Suprapubic skin (tissue), 4 donors: Measurements from ENCODE around the gene CFAP126. TPM values are rescaled to one million over a fixed set of nuclear protein-coding genes. Genes with fewer than 3 reads are reported as not detected.
"Not testable (repeated sequence)": the region's sequence is repeated elsewhere in the genome, so short reads cannot be mapped to it uniquely, and the experiment has no call there.

ENCODE experiments used
- DNase-seq, 2 donors: peaks; one replicate each; pipeline ENCODE4 v3.0.0-alpha.2; 2019; ENCODE audit warnings: low spot score in 2 of 2
- H3K27ac ChIP-seq: fragments of 200-600 bp; sonication (generic); one replicate; pipeline ENCODE4 v1.5.1; 2019
- H3K27me3 ChIP-seq: fragments of 200-600 bp; sonication (generic); one replicate; pipeline ENCODE4 v1.5.1; 2019
- H3K36me3 ChIP-seq: fragments of 200-600 bp; sonication (generic); one replicate; pipeline ENCODE4 v1.5.1; 2019
- H3K4me1 ChIP-seq: fragments of 200-600 bp; sonication (generic); one replicate; pipeline ENCODE4 v1.5.1; 2019
- H3K4me3 ChIP-seq: fragments of 200-600 bp; sonication (generic); one replicate; pipeline ENCODE4 v1.5.1; 2019; ENCODE audit warnings: mild to moderate bottlenecking
- H3K9me3 ChIP-seq: fragments of 200-600 bp; sonication (generic); one replicate; pipeline ENCODE4 v1.5.1; 2019
- EP300 ChIP-seq: sonication (generic); formaldehyde crosslinking; IDR thresholded peaks from one replicate; pipeline ENCODE4 v1.6.1; 2017; ENCODE audit warnings: antibody characterized with exemption
- POLR2A ChIP-seq, 2 donors: fragments of 450-650 bp; IDR thresholded peaks; one replicate each; pipeline ENCODE4 v1.6.1; 2017; ENCODE audit warnings: antibody characterized with exemption in 2 of 2, mild to moderate bottlenecking in 2 of 2, moderate library complexity in 2 of 2
- POLR2AphosphoS5 ChIP-seq, 3 donors: sonication (generic); formaldehyde crosslinking; IDR thresholded peaks; one replicate each; pipeline ENCODE4 v1.6.1; 2017; ENCODE audit warnings: antibody characterized with exemption in 3 of 3
- WGBS: methylation state at CpG from one replicate; pipeline ENCODE4 v1.1.5; 2018; 5-methylcytosine and 5-hydroxymethylcytosine counted together
- total RNA-seq, 4 donors: library from RNA; depleted of rRNA; stranded (reverse); fragments of >200 nt; gene quantifications; one replicate each; pipeline ENCODE4 v1.1.0, GENCODE V29; 2016
- TF ChIP-seq, protein P1 (sequence below), 2 donors: fragments of 200-600 bp in 1 of 2; fragments of 450-650 bp in 1 of 2; sonication (generic) in 1 of 2; IDR thresholded peaks; one replicate each; pipeline ENCODE4 v1.5.1; 2016 to 2019; ENCODE audit warnings: antibody characterized with exemption in 2 of 2, mild to moderate bottlenecking in 1 of 2, moderate library complexity in 1 of 2

CFAP126 gene
- total RNA-seq, 4 donors from 2014 or later = not detected

DNA sequence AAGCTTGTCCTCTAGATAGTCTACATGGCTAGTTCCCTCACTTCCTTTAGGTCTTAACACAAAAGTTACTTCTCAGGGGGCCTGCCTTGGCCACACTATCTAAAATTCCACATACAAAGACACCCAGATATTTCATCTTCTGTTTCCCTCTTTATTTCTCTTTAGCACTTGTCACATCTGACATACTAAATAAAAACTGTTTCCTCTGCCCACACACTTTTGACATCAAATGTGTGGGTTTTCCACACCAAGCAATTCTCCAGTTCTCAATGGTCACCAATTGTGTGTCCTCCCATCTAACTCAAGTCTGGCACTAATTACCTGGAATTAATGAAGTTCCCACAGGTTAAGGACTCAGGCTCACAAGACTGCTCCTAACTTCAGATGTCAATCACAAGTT is 25.5 kb upstream of the CFAP126 start:
- H3K4me3 ChIP-seq = no peak overlapping the region
- H3K4me1 ChIP-seq = peaks cover 15% of the 10 kb centered on the region
- H3K9me3 ChIP-seq = no peaks in the 10 kb centered on the region
- H3K27ac ChIP-seq = no peak overlapping the region
- no peaks in the 10 kb centered on the region for H3K27me3 ChIP-seq
- DNase-seq = no peak
- TF ChIP-seq, protein P1, sequence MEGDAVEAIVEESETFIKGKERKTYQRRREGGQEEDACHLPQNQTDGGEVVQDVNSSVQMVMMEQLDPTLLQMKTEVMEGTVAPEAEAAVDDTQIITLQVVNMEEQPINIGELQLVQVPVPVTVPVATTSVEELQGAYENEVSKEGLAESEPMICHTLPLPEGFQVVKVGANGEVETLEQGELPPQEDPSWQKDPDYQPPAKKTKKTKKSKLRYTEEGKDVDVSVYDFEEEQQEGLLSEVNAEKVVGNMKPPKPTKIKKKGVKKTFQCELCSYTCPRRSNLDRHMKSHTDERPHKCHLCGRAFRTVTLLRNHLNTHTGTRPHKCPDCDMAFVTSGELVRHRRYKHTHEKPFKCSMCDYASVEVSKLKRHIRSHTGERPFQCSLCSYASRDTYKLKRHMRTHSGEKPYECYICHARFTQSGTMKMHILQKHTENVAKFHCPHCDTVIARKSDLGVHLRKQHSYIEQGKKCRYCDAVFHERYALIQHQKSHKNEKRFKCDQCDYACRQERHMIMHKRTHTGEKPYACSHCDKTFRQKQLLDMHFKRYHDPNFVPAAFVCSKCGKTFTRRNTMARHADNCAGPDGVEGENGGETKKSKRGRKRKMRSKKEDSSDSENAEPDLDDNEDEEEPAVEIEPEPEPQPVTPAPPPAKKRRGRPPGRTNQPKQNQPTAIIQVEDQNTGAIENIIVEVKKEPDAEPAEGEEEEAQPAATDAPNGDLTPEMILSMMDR (IDR thresholded peaks at IDR 0.05) = no peak
- TF ChIP-seq EP300 (no peak), POLR2A (IDR thresholded peaks at IDR 0.05) (no peak), POLR2AphosphoS5 (IDR thresholded peaks at IDR 0.05) (no peak)
- H3K36me3 ChIP-seq = no peaks in the 10 kb centered on the region

DNA sequence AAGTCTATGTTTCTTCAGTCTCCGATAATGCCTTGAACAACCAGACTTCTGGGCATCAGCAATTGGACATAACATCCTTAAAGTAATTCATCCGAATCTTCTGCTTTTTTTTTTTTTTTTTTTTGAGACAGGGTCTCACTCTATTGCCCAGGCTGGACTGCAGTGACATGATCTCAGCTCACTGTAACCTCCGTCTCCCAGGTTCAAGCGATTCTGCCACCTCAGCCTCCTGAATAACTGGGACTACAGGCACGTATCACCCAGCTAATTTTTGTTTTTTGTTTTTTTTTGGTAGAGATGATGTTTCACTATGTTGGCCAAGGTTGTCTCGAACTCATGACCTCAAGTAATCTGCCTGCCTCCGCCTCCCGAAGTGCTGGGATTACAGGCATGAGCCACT is 23.9 kb upstream of the CFAP126 start:
- Histone ChIP-seq H3K27ac (no peak overlapping the region), H3K27me3 (no peaks in the 10 kb centered on the region), H3K4me1 (peaks cover 15% of the 10 kb centered on the region), H3K9me3 (no peaks in the 10 kb centered on the region), H3K4me3 (no peak overlapping the region), H3K36me3 (no peaks in the 10 kb centered on the region)
- no peak for DNase-seq
- 91% methylated on average over 8 of the region's 8 CpGs for WGBS
- TF ChIP-seq POLR2A (IDR thresholded peaks at IDR 0.05) (no peak), EP300 (no peak), POLR2AphosphoS5 (IDR thresholded peaks at IDR 0.05) (no peak)
- TF ChIP-seq, protein P1 (IDR thresholded peaks at IDR 0.05) = no peak

DNA sequence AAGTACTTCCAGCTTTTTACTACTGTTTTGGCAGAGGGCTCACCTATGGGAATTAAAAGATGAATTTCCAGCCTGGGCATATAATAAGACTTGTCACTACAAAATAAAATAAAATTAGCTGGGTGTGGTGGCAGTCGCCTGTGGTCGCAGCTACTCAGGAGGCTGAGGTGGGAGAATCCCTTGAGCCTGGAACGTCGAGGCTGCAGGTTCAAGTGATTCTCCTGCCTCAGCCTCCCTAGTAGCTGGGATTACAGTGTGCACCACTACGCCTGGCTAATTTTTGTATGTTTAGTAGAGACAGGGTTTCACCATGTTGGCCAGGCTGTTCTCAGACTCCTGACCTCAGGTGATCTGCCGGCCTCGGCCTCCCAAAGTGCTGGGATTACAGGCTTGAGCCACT is 23.5 kb upstream of the CFAP126 start:
- H3K36me3 ChIP-seq, H3K9me3 ChIP-seq, H3K27me3 ChIP-seq, DNase-seq, H3K4me3 ChIP-seq, H3K27ac ChIP-seq: not testable (repeated sequence)
- H3K4me1 ChIP-seq = peaks cover 15% of the 10 kb centered on the region
- WGBS = 79% methylated on average over 7 of the region's 7 CpGs

DNA sequence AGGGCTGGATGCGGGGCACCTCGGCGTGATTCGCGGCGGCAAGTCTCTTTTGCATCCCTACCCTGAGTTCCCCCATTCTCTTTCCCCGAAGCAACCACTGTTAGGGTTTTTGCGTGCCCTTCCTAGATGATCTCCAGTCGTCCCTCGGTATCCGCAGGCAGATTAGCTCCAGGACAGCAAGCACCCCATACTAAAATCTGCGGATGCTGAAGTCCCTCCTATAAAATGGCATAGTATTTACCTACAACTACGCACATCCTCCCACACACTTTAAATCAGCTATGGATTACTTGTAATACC is 22.8 kb upstream of the CFAP126 start:
- 3% methylated on average over 13 of the region's 13 CpGs for WGBS
- Histone ChIP-seq H3K36me3 (no peaks in the 10 kb centered on the region), H3K27ac (peak overlapping the region; percentile 67), H3K4me1 (peaks cover 15% of the 10 kb centered on the region), H3K27me3 (no peaks in the 10 kb centered on the region), H3K9me3 (no peaks in the 10 kb centered on the region), H3K4me3 (peak overlapping the region; percentile 65)
- no peak for DNase-seq
- no peak for TF ChIP-seq EP300
- TF ChIP-seq POLR2A (IDR thresholded peaks at IDR 0.05) = no peak
- no peak for TF ChIP-seq POLR2AphosphoS5 (IDR thresholded peaks at IDR 0.05)
- TF ChIP-seq, protein P1 (IDR thresholded peaks at IDR 0.05) = no peak

DNA sequence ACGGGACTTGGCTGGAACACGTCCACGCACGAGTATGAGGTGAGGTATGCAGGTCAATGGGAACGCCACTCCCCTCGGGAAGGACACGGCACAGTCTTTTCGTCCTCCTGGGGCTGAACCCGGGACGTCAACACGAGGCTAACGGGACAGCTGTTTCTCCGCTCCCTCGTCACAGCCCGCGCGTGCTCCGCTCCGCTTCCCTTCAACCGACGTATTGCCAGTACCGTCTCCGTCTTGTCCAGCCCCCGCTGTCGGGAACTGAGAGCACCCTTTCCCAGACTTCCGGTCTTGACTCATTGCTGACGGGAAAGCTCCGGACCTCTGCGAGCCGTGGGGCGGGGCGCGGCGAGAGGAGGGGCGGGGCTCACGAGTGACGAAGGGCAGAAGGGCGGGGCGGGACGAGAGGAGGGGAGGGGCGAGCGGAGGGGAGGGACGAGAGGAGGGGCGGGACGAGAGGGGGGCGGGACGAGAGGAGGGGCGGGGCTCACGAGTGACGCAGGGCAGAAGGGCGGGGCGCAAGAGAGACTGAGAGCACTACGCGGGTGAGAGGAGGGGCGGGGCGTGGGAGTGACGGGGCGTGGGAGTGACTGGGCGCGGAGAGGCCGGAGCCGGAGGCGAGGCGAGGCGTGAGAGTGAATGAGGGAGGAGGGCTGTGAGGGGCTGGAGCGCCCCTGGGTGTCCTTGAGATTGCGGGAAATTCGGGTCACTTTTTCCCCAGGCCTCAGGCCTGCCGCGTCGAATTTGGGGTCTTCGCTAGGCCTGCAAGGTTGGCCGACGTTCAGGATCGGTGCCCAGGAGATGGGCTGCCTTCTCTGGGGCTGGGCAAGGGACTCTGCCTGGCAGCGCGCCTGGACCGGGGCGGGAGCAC is 22.2 kb upstream of the CFAP126 start:
- Histone ChIP-seq H3K27ac (peak overlapping the region; percentile 95), H3K4me3 (peak overlapping the region; percentile 65), H3K27me3 (no peaks in the 10 kb centered on the region), H3K4me1 (peaks cover 15% of the 10 kb centered on the region), H3K9me3 (no peaks in the 10 kb centered on the region), H3K36me3 (no peaks in the 10 kb centered on the region)
- TF ChIP-seq, protein P1 (IDR thresholded peaks at IDR 0.05) = no peak
- TF ChIP-seq EP300 (peak; percentile 98), POLR2AphosphoS5 (IDR thresholded peaks at IDR 0.05) (peak; percentile 92 to 99 (median 98)), POLR2A (IDR thresholded peaks at IDR 0.05) (peak; percentile 45 to 76)
- DNase-seq = peak; percentile 99 to 100
- 1% methylated on average over 76 of the region's 79 CpGs for WGBS

DNA sequence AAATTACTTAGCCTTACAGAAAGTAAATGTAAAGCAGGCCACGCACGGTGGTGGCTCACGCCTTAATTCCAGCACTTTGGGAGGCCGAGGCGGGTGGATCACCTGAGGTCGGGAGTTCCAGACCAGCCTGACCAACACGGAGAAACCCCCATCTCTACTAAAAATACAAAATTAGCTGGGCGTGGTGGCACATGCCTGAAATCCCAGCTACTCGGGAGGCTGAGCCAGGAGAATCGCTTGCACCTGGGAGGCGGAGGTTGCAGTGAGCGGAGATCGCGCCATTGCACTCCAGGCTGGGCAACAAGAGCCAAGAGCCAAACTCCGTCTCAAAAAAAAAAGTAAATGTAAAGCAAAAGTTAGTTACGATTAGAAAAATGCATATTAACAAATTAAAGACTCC is 21.5 kb upstream of the CFAP126 start:
- H3K4me1 ChIP-seq = peaks cover 15% of the 10 kb centered on the region
- not testable (repeated sequence) for DNase-seq, H3K36me3 ChIP-seq, H3K9me3 ChIP-seq, H3K27me3 ChIP-seq
- peak overlapping the region; percentile 95 for H3K27ac ChIP-seq
- H3K4me3 ChIP-seq = peak overlapping the region; percentile 65
- 46% methylated on average over 16 of the region's 16 CpGs for WGBS
